Central memory CD8-positive, alpha-beta T cell (primary cell): ENCODE measurements around the gene LIMS2.

Source experiments
- ATAC-seq: fragments of 150-1000 bp; cut with Tn5 transposase; replicated peaks from 2 replicates; pipeline ENCODE4 v1.10.0; 2022; ENCODE audit warnings: mild to moderate bottlenecking, moderate FRiP score, moderate number of reproducible peaks; ENCODE audit not compliant: poor library complexity, severe bottlenecking; ENCODE audit errors: extremely low read depth
- DNase-seq, 2 donors: peaks; one replicate each; pipeline ENCODE4 v3.0.0; 2021; ENCODE audit warnings: low spot score in 2 of 2
- H3K27ac Mint-ChIP-seq: one replicate; pipeline ENCODE4 v1.8.0; 2022; ENCODE audit warnings: low read depth, mild to moderate bottlenecking, moderate library complexity, mixed read lengths
- H3K27me3 Mint-ChIP-seq: one replicate; pipeline ENCODE4 v1.8.0; 2022; ENCODE audit warnings: mixed read lengths
- H3K36me3 Mint-ChIP-seq: one replicate; pipeline ENCODE4 v1.8.0; 2022; ENCODE audit warnings: mild to moderate bottlenecking, moderate library complexity, mixed read lengths; ENCODE audit not compliant: insufficient read depth
- H3K4me1 Mint-ChIP-seq: one replicate; pipeline ENCODE4 v1.8.0; 2022; ENCODE audit warnings: mixed read lengths
- H3K4me3 Mint-ChIP-seq: one replicate; pipeline ENCODE4 v1.8.0; 2022; ENCODE audit warnings: mild to moderate bottlenecking, moderate library complexity, mixed read lengths
- H3K9me3 Mint-ChIP-seq: one replicate; pipeline ENCODE4 v1.8.0; 2022; ENCODE audit warnings: mixed read lengths

LIMS2 gene

DNA sequence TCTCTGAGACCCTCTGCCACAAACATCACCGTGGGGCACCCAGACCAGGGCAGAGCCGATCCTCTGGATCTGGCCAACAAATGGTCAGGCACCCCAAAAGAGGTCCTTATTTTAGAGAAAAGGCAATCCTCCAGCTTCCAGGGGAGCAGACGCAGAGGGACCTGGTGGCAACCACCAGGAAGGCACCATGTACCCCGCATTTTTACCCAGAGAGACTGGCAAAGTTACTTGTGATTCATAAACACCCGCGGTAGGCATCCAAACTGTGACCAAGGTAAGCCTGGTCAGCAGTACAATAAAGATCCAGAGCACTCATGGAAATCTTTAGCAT, 10.5 kb downstream of the LIMS2 start:
- H3K4me3 Mint-ChIP-seq: no peak overlapping the region
- H3K27ac Mint-ChIP-seq: no peak overlapping the region
- no peak for DNase-seq
- no peaks in the 10 kb centered on the region for H3K36me3 Mint-ChIP-seq
- H3K9me3 Mint-ChIP-seq: no peaks in the 10 kb centered on the region
- peaks cover 85% of the 10 kb centered on the region for H3K27me3 Mint-ChIP-seq
- H3K4me1 Mint-ChIP-seq: no peaks in the 10 kb centered on the region
- no peak for ATAC-seq

DNA sequence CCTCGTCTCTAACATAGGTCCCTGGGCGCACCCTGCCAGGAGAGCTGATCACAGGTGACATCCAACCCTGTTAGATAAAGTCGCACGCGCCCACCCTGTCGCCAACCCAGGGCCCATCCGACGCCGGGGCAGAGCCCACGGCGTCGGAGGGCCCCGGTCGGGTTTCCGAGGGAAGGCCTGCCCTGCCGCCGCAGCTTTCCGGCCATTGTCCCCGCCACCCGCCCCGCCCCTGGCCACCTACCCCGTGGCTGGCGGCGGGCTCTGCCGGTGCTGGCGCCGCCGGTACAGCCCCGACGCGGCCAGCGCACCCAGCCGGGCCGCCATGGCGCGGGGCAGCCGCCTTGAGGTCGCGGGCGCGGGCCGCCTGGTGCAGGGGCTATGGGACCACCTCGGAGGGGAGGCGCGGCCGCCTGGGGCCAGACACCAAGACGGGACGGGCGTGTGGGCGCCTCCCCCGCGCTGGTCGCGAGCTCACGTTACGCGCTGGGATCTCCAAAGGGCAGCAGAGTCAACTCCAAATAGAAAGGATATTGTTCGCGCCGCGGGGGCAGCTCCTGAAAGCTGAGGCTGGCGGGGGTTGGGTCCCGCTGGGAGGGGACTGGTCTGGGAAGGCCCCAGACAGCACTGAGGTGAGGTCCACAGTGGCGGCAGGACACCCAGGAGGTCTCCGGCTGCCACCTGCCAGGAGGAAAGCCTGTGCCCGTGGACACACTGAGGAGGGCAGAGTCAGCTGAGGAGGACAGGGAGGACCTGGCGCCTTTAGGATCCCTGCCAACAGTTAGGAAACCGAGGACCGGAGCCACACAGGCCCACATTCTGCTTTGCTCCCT, 11.1 kb downstream of the LIMS2 start:
- no peaks in the 10 kb centered on the region for H3K9me3 Mint-ChIP-seq
- H3K4me3 Mint-ChIP-seq: no peak overlapping the region
- H3K4me1 Mint-ChIP-seq: no peaks in the 10 kb centered on the region
- ATAC-seq (no peak), DNase-seq (no peak)
- no peak overlapping the region for H3K27ac Mint-ChIP-seq
- H3K36me3 Mint-ChIP-seq: peaks cover 2% of the 10 kb centered on the region
- H3K27me3 Mint-ChIP-seq: peaks cover 79% of the 10 kb centered on the region

DNA sequence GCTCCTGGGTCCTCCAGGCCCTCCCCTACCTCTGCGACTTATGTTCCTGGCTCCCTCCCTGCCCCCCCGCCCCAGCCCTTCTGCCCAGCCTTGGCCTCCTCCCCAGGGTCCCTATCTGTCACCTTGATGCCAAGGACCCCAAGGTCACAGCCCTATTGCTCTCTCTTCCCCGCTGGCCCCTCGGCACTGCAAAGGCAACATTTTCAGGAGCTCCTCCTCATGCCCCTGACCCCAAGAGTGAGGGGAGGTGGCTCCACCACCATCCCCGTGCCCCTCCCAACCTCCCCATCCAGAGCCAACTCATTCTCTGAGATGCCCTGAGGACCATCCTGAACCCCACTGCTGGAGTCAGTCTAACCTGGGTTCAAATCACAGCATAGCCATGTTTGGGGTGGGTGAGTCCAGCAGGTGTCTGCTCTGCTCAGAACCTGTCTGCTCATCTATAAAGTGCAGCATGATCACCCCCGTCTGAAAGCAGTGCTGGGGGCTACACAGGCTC, 11.7 kb downstream of the LIMS2 start:
- Mint-ChIP-seq H3K4me3 (no peak overlapping the region), H3K27me3 (peaks cover 73% of the 10 kb centered on the region), H3K4me1 (no peaks in the 10 kb centered on the region), H3K9me3 (no peaks in the 10 kb centered on the region), H3K27ac (no peak overlapping the region), H3K36me3 (peaks cover 2% of the 10 kb centered on the region)
- DNase-seq (no peak), ATAC-seq (no peak)

DNA sequence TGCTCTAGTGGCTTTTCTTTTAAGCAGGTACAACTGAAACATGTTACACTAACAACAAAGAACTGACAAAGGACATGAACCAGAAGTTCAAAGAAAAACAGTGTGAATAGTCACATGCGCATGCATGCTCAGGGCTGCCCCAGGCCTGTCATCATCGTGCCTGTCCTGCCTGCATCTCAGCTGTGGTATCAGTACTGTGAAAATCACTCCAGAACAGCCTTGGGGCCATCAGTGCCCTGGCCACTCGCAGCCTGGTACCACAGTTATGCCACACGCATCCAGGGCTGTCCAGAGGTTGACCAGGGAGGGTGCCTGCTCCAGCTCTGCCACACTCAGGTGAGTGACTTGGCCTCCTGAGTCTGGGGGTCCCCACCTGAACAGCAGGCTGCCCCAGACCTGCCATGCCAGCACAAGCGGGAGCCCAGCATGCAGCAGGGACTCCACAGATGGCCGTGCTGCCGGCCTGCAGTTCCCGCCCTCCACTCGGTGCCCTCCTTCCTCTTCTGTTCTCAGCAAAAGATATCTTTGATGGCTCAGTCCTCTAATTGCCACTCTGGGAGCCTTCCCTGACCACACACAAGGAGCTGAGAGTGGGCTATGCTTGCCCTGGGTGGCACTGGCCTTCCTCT, 12.3 kb downstream of the LIMS2 start:
- ATAC-seq (no peak), DNase-seq (no peak)
- Mint-ChIP-seq H3K36me3 (peaks cover 2% of the 10 kb centered on the region), H3K9me3 (no peaks in the 10 kb centered on the region), H3K4me1 (no peaks in the 10 kb centered on the region), H3K27me3 (peaks cover 72% of the 10 kb centered on the region), H3K27ac (no peak overlapping the region), H3K4me3 (no peak overlapping the region)

DNA sequence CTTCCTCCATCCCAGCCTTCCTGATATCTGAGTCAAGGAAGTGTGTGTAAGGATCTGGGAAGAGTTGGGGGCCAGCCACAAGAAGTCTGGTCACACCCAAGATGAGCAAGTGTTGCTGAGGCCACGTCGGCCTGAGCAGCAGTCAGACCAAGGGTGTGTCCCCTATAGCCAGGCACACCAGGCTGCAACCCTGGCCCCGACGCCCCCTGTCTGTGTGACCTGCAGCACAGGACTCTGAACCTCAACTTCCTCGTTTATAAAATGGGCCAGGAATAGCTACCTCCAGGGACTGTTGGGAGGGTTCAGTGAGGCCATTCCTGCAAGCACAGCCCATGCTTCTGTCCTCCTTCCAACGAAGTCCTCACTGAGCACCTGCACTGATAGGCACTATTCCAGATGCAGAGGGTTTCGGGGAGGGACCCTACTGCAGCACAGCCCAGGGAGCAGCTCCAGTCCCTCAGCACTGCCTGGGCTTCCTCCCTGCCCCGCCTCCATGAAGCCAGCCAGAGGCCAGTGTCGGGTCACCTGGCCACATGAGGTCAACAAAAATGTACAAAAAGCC, 13.3 kb downstream of the LIMS2 start:
- H3K4me3 Mint-ChIP-seq: no peak overlapping the region
- no peaks in the 10 kb centered on the region for H3K9me3 Mint-ChIP-seq
- H3K27ac Mint-ChIP-seq: no peak overlapping the region
- no peak for DNase-seq
- no peak for ATAC-seq
- peaks cover 62% of the 10 kb centered on the region for H3K27me3 Mint-ChIP-seq
- peaks cover 2% of the 10 kb centered on the region for H3K36me3 Mint-ChIP-seq
- no peaks in the 10 kb centered on the region for H3K4me1 Mint-ChIP-seq

DNA sequence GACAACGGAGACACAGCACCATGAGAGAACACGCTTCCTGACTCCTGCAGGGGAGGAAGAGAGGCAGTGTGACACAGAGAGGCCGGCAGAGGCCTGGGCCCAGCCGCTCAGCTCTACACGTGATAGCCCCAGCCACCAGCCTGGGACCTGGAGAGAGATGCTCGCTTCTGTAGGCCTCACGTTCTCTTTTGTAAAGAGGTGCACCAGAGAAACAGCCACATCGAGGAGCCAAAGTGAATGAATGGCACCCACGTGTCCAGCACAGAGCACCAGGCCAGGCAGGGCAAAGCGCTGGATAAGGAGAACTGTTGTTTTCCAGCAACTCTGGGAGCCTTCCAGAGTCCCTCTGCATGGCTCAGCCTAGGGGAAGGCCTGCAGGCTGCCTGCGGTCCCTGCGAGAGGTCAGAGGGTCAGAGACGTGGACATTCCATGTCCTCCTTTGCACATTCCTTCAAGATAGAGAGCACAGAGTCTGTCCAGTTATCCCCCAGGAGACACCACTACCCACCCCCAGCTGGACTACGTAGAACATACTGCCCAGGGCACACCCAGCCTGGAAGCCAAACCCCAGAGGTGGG, 14.2 kb downstream of the LIMS2 start:
- ATAC-seq (no peak), DNase-seq (no peak)
- H3K9me3 Mint-ChIP-seq: no peaks in the 10 kb centered on the region
- H3K27ac Mint-ChIP-seq: no peak overlapping the region
- H3K27me3 Mint-ChIP-seq: peaks cover 54% of the 10 kb centered on the region
- no peak overlapping the region for H3K4me3 Mint-ChIP-seq
- H3K36me3 Mint-ChIP-seq: peaks cover 2% of the 10 kb centered on the region
- no peaks in the 10 kb centered on the region for H3K4me1 Mint-ChIP-seq

DNA sequence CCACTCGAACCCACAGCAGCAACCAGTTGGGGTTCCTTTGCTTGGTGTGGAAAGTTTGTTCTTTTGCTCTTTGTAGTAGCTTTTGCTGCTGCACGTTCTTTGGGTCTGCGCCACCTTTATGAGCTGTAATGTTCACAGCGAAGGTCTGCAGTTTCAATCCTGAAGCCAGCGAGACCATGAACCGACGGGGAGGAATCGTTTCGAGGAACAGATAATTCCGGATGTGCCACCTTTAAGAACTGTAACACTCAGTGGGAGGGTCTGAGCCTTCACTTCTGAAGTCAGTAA, 15.1 kb downstream of the LIMS2 start:
- H3K9me3 Mint-ChIP-seq: no peaks in the 10 kb centered on the region
- no peaks in the 10 kb centered on the region for H3K4me1 Mint-ChIP-seq
- H3K36me3 Mint-ChIP-seq: peaks cover 2% of the 10 kb centered on the region
- peaks cover 45% of the 10 kb centered on the region for H3K27me3 Mint-ChIP-seq
- ATAC-seq: no peak
- no peak overlapping the region for H3K4me3 Mint-ChIP-seq
- no peak overlapping the region for H3K27ac Mint-ChIP-seq
- no peak for DNase-seq

DNA sequence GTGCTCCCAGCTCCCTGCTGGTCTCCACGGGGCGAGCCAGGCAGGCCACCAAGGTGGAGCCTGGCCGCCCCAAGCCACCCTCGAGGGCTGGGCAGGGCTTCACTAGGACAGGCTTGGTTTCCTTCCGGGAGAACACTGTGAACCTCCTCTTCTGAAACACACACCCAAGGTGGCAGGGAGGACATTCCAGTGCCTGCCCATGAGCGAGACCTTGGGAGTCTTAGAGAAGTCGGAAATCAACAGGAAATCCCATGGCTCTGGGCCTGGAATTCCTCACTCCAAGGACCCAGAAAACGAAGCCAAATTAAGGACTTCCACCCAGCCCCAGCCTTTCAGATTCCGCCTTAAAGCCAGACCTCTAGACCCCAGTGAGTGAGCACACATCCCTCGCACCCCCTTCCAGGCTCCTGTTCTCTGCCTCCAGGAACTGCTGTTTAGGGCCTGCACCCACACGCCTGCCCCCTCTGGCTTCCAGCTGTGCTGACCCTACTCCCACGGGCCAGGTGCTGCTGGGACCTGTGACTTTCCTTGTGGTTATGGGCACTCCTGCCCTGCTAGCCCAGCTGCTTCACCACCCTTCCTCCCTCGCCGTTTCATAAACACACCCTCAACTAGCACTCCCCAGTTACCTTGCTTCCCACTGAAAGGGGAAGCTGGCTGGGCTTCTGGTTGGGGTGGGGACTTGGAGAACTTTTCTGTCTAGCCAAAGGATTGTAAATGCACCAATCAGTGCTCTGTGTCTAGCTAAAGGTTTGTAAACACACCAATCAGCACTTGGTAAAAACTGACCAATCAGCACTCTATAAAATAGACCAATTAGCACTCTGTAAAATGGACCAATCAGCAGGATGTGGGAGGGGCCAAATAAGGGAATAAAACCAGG, 15.7 kb downstream of the LIMS2 start:
- H3K36me3 Mint-ChIP-seq: peaks cover 2% of the 10 kb centered on the region
- H3K9me3 Mint-ChIP-seq: no peaks in the 10 kb centered on the region
- H3K27me3 Mint-ChIP-seq: peaks cover 39% of the 10 kb centered on the region
- H3K4me3 Mint-ChIP-seq: no peak overlapping the region
- ATAC-seq (no peak), DNase-seq (no peak)
- H3K4me1 Mint-ChIP-seq: no peaks in the 10 kb centered on the region
- no peak overlapping the region for H3K27ac Mint-ChIP-seq

DNA sequence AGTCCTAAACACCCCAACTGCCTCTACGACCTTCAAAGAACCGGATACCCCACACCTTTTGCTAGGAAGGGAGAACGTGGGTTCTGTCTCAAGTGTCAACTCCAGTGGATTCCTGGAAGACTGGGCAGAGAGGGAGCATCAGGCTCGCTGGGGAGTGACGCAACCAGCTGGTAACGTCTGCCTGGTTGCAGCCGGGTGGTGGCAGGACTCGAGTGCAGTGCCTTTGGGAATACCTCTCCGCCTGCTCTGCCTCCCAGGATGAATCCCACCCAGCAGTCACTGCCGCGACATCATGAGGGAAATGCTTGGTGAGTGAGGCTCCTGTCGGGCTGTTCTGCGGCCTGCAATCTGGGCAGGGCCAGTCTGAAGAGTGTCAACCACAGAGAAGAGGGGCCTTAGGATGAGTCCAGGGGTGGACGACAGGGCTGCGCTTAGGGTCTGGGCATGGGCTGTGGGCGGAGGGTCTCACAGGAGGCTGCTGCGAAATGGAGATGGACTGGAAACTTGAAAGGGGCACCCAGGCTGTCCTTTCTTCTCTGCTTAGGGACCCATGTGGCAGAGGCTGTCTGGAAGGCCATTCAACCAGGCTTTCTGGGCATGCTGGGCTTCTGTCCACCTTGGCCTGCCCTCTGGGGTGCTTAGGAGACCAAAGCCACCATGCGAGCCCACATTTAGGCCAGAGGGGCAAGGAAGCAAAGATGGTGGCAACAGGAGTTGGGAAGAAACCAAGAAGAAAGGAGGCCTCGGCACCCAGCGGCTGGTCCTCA, 16.5 kb downstream of the LIMS2 start:
- Mint-ChIP-seq H3K27ac (no peak overlapping the region), H3K27me3 (peaks cover 34% of the 10 kb centered on the region), H3K9me3 (no peaks in the 10 kb centered on the region), H3K36me3 (peaks cover 2% of the 10 kb centered on the region), H3K4me1 (no peaks in the 10 kb centered on the region), H3K4me3 (no peak overlapping the region)
- ATAC-seq (no peak), DNase-seq (no peak)

DNA sequence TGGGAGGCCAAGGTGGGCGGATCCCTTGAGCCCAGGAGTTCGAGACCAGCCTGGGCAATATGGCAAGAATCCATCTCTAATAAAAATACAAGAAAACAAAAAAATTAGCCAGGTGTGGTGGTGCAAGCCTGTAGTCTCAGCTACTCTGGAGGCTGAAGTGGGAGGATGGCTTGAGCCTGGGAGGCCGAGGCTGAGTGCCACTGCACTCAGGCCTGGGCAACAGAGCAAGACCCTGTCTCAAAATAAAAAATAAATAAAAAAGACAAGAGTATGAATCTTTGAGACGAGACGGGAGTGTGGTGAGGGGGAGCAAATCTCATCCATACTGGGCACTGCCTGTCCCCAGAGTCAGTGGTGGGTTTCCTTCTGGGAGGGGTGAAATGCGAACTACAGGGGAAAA, 17.2 kb downstream of the LIMS2 start:
- DNase-seq: no peak

DNA sequence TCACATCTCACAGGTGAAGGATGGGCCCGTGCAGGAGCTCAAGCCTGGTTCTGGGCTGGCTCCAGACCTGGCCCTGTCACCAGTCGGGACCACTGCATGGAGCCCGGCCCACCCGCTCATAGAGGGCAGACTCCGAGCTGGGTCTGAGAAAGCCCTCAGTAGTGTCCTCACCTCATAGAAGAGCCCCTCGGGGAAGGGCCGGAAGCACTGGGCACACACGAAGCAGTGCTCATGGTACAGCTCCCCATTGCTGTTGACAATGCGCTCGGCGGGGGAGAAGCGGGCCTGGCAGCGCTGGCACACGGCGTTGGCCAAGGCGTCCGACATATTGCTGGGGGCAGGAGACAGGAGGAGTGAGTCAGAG, 18.1 kb downstream of the LIMS2 start:
- peaks cover 3% of the 10 kb centered on the region for H3K36me3 Mint-ChIP-seq
- no peaks in the 10 kb centered on the region for H3K9me3 Mint-ChIP-seq
- H3K4me3 Mint-ChIP-seq: no peak overlapping the region
- H3K27me3 Mint-ChIP-seq: peaks cover 35% of the 10 kb centered on the region
- ATAC-seq (no peak), DNase-seq (no peak)
- H3K27ac Mint-ChIP-seq: no peak overlapping the region
- H3K4me1 Mint-ChIP-seq: no peaks in the 10 kb centered on the region

More for the DNA sequence above, 17.2 kb downstream of the LIMS2 start:
- ATAC-seq: no peak
- Mint-ChIP-seq H3K4me1 (no peaks in the 10 kb centered on the region), H3K36me3 (peaks cover 2% of the 10 kb centered on the region), H3K27me3 (peaks cover 34% of the 10 kb centered on the region), H3K4me3 (no peak overlapping the region), H3K9me3 (no peaks in the 10 kb centered on the region), H3K27ac (no peak overlapping the region)
